Measurements from ENCODE around the gene OR4D6. TPM values are rescaled to one million over a fixed set of nuclear protein-coding genes. Genes with fewer than 3 reads are reported as not detected.

The OR4D6 gene
- total RNA-seq (2022; extraction: Qiagen RNA extraction; ENCODE audit: low read depth), result not detected in 5 replicates

DNA sequence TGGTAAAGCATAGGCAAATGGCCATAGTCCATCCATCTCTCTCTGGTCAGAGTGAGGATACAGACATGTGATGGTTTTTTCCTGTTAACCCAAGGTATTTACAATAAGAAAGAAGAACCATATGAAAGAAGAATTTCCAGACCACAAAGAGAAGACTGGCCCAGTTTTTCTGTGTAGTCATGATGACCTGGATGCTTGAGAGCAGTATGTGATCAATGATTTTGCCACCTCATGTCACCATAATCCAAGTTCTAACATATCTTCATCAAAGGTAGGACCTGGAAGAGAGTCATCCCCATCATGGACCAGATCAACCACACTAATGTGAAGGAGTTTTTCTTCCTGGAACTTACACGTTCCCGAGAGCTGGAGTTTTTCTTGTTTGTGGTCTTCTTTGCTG is at the start of gene OR4D6:
OR4D6 (plus strand) TSS at position 301 of the 400 bp plus-strand sequence; CDS start at position 301, 0 bp downstream.

DNA sequence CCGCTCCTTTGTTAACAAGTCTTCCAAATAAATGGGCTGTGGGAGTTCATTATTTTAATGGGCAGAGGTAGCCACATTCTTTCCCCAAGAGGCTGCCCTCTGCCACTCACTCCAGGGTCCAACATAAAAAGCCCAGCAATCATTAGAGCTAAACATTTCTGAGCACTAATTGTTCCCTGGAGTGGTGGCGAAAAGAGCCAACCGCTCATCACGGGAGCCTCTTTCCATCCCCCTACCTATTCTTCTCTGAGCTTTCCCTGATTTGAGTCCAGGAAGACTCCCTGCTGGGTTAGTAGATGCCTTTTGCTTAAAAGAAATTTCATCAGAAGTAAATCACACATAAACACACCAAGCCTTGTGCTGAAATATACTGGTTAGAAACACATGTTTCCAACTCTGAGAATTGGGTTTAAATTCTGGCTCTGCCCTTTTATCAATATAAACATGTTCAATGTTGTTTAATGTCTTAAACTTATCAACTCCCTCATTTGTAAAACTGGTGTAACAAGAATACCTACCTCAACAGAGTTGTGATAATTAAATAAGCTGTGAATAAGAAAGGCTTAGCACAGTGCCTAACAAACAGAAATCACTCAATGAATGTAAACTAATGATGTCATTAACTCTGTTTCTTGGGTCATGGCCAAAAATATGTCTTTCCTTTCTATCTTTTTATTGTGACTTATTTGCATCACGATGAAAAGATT is 30.2 kb upstream of the OR4D6 start, which contains the start of gene OR5A2:
OR5A2 (minus strand) TSS at position 53 of the 707 bp plus-strand sequence. CDS start 3,460 bp downstream, outside the sequence.

DNA sequence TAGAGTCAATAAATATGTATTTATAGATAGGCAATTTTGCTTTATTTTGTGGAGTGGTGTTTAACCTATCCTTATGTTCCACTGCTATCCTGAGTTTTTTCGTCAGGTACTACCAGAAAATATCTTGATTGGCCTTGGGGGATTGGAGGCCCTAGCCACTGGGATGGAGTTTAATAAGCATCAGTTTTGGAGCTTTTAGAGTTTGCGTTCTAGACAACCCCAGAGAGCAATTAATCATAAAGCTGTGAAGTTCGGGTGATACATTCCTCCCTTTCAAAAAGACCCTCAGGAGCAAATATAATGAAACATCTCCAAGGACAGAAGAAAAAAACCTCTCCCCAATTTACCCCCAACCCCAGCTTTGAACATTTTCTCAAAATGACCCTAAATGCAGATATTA is 20.6 kb upstream of the OR4D6 start, which contains the start of gene OR5A1:
OR5A1 (plus strand) TSS at position 301 of the 400 bp plus-strand sequence. CDS start 6,700 bp downstream, outside the sequence.

DNA sequence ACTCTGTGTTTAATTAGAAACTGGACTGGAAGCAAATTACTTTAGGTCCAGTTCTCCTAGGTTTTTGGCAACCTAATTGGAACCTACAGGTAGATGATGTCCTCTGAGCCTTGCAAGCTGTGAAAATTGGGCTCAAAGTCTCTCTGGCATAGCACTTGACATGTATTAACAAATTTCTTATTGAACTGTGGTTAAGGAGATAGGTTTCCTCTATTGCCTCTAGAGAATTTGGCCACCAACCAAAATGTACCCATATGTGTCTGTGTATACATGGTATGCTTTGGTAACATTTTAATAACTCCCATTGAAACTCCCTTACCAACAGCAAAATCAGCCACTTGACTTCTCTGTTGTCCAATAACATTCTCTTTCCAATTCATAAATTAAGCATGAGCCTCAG is 16.3 kb downstream of the OR4D6 start, which contains the start of gene OR4D10:
OR4D10 (plus strand) TSS at position 301 of the 400 bp plus-strand sequence. CDS start 4,115 bp downstream, outside the sequence.

DNA sequence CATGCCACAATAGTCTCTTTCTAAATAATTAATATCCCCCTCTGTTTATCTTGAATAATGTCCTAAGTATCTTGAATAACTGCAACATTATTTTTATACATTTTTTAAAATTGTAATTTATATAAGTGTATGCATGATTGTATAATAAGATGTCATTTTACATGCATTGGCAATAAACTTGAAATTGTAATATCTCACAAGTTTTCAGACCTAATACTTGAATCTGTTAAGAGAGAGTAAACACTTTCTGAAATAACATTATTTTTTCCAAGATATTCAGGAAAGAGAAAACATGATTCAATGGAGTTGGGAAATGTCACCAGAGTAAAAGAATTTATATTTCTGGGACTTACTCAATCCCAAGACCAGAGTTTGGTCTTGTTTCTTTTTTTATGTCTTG is 46.5 kb downstream of the OR4D6 start, which contains the start of gene OR4D11:
OR4D11 (plus strand) TSS at position 301 of the 400 bp plus-strand sequence; CDS start at position 301, 0 bp downstream.

Other genes with a start within 250 kb of the OR4D6 start
- gene MPEG1, start 244.0 kb upstream of the OR4D6 start, total RNA-seq (2022; extraction: Qiagen RNA extraction; ENCODE audit: low read depth), result not detected in 5 replicates
- not detected in 5 replicates for gene OR5AN1, start 98.1 kb upstream of the OR4D6 start, total RNA-seq (2022; extraction: Qiagen RNA extraction; ENCODE audit: low read depth)
- not detected in 5 replicates for gene OR5A2, start 30.5 kb upstream of the OR4D6 start, total RNA-seq (2022; extraction: Qiagen RNA extraction; ENCODE audit: low read depth)
- gene OR5A1, start 20.5 kb upstream of the OR4D6 start, total RNA-seq (2022; extraction: Qiagen RNA extraction; ENCODE audit: low read depth), result not detected in 5 replicates
- gene OR4D10, start 16.4 kb downstream of the OR4D6 start, total RNA-seq (2022; extraction: Qiagen RNA extraction; ENCODE audit: low read depth), result not detected in 5 replicates
- gene OR4D11, start 46.6 kb downstream of the OR4D6 start, total RNA-seq (2022; extraction: Qiagen RNA extraction; ENCODE audit: low read depth), result not detected in 5 replicates
- gene OR4D9, start 54.6 kb downstream of the OR4D6 start, total RNA-seq (2022; extraction: Qiagen RNA extraction; ENCODE audit: low read depth), result not detected in 5 replicates
- 27.5 to 29.8 TPM (median 28.9 TPM) in 5 replicates for gene OSBP, start 158.8 kb downstream of the OR4D6 start, total RNA-seq (2022; extraction: Qiagen RNA extraction; ENCODE audit: low read depth)
- gene PATL1, start 212.1 kb downstream of the OR4D6 start, total RNA-seq (2022; extraction: Qiagen RNA extraction; ENCODE audit: low read depth), result 41.9 to 50.6 TPM (median 48.1 TPM) in 5 replicates